Ishikawa (cell line): Measurements from ENCODE around the gene RNF144B.

Source experiments
- CEBPB ChIP-seq: IDR thresholded peaks from 2 replicates; pipeline ENCODE4 v1.6.1; 2012
- CREB1 ChIP-seq: IDR thresholded peaks from 2 replicates; pipeline ENCODE4 v1.6.1; 2012; ENCODE audit warnings: low read depth
- EGR1 ChIP-seq: IDR thresholded peaks from 2 replicates; pipeline ENCODE4 v1.6.1; 2012
- EP300 ChIP-seq: IDR thresholded peaks from 2 replicates; pipeline ENCODE4 v1.6.1; 2012; ENCODE audit warnings: borderline replicate concordance
- FOXM1 ChIP-seq: IDR thresholded peaks from 2 replicates; pipeline ENCODE4 v1.6.1; 2012; ENCODE audit warnings: low read depth, borderline replicate concordance
- NFIC ChIP-seq: IDR thresholded peaks from 2 replicates; pipeline ENCODE4 v1.6.1; 2012
- RAD21 ChIP-seq: IDR thresholded peaks from 2 replicates; pipeline ENCODE4 v1.6.1; 2012; ENCODE audit warnings: low read depth
- TAF1 ChIP-seq: IDR thresholded peaks from 2 replicates; pipeline ENCODE4 v1.6.1; 2012; ENCODE audit warnings: low read depth, mild to moderate bottlenecking
- TCF12 ChIP-seq: IDR thresholded peaks from 2 replicates; pipeline ENCODE4 v1.6.1; 2012; ENCODE audit warnings: low read depth
- TEAD4 ChIP-seq: IDR thresholded peaks from 2 replicates; pipeline ENCODE4 v1.6.1; 2012
- YY1 ChIP-seq: IDR thresholded peaks from 2 replicates; pipeline ENCODE4 v1.6.1; 2012; ENCODE audit warnings: low read depth
- ZBTB7A ChIP-seq: IDR thresholded peaks from 2 replicates; pipeline ENCODE4 v1.6.1; 2012; ENCODE audit warnings: low read depth
- TF ChIP-seq, protein P1 (sequence below): IDR thresholded peaks from 2 replicates; pipeline ENCODE4 v1.6.1; 2012
- TF ChIP-seq, protein P2 (sequence below): IDR thresholded peaks from 2 replicates; pipeline ENCODE4 v1.6.1; 2012; ENCODE audit warnings: low read depth, mild to moderate bottlenecking
- TF ChIP-seq, protein P3 (sequence below): IDR thresholded peaks from 2 replicates; pipeline ENCODE4 v1.6.1; 2012

RNF144B gene

DNA sequence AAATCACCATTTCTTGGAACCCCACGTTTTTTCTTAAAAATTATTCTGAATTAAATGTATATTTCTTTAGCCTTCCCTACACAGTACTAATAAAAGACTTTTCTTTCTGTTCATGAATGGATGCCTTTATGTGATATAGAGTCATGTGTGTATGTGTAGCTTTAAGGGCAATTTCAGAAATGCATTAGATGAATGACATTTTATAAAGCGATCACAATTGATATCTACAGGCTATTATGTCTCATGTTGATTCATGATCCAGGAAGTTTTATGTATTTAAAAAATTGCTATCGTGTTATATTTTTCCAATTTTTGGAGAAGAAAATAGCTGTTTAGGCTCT, 81.3 kb downstream of the RNF144B start:
- TF ChIP-seq NFIC (no peak), TAF1 (no peak), YY1 (no peak), CEBPB (no peak), FOXM1 (no peak), ZBTB7A (no peak), TEAD4 (no peak), EP300 (no peak), RAD21 (no peak), EGR1 (no peak), TCF12 (no peak)
- TF ChIP-seq, protein P1, sequence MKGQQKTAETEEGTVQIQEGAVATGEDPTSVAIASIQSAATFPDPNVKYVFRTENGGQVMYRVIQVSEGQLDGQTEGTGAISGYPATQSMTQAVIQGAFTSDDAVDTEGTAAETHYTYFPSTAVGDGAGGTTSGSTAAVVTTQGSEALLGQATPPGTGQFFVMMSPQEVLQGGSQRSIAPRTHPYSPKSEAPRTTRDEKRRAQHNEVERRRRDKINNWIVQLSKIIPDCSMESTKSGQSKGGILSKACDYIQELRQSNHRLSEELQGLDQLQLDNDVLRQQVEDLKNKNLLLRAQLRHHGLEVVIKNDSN = no peak
- TF ChIP-seq, protein P2, sequence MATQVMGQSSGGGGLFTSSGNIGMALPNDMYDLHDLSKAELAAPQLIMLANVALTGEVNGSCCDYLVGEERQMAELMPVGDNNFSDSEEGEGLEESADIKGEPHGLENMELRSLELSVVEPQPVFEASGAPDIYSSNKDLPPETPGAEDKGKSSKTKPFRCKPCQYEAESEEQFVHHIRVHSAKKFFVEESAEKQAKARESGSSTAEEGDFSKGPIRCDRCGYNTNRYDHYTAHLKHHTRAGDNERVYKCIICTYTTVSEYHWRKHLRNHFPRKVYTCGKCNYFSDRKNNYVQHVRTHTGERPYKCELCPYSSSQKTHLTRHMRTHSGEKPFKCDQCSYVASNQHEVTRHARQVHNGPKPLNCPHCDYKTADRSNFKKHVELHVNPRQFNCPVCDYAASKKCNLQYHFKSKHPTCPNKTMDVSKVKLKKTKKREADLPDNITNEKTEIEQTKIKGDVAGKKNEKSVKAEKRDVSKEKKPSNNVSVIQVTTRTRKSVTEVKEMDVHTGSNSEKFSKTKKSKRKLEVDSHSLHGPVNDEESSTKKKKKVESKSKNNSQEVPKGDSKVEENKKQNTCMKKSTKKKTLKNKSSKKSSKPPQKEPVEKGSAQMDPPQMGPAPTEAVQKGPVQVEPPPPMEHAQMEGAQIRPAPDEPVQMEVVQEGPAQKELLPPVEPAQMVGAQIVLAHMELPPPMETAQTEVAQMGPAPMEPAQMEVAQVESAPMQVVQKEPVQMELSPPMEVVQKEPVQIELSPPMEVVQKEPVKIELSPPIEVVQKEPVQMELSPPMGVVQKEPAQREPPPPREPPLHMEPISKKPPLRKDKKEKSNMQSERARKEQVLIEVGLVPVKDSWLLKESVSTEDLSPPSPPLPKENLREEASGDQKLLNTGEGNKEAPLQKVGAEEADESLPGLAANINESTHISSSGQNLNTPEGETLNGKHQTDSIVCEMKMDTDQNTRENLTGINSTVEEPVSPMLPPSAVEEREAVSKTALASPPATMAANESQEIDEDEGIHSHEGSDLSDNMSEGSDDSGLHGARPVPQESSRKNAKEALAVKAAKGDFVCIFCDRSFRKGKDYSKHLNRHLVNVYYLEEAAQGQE = no peak
- TF ChIP-seq, protein P3, sequence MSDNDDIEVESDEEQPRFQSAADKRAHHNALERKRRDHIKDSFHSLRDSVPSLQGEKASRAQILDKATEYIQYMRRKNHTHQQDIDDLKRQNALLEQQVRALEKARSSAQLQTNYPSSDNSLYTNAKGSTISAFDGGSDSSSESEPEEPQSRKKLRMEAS = no peak

DNA sequence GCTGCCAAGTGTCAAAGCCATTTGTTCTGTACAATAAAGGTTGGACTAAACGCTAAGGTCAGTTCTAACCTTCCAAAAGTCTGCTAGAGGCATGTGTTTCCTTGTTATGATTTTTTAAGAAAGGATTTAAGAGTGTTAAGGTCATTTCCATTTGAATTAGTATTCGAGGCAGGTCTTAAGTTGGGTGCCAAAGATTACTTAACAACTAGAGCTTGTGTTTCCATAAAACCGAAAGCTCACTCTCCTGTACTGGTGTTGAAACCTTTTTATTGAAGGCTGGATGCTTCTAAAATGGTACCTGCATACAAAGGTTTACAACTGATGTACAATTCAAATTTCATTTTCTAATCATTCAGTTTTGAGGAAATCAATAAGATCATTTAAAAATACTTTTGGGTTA, 82.4 kb downstream of the RNF144B start:
- no peak for TF ChIP-seq EGR1
- TF ChIP-seq, protein P2 = no peak
- no peak for TF ChIP-seq EP300
- TF ChIP-seq, protein P3 = no peak
- no peak for TF ChIP-seq NFIC
- TF ChIP-seq ZBTB7A = no peak

DNA sequence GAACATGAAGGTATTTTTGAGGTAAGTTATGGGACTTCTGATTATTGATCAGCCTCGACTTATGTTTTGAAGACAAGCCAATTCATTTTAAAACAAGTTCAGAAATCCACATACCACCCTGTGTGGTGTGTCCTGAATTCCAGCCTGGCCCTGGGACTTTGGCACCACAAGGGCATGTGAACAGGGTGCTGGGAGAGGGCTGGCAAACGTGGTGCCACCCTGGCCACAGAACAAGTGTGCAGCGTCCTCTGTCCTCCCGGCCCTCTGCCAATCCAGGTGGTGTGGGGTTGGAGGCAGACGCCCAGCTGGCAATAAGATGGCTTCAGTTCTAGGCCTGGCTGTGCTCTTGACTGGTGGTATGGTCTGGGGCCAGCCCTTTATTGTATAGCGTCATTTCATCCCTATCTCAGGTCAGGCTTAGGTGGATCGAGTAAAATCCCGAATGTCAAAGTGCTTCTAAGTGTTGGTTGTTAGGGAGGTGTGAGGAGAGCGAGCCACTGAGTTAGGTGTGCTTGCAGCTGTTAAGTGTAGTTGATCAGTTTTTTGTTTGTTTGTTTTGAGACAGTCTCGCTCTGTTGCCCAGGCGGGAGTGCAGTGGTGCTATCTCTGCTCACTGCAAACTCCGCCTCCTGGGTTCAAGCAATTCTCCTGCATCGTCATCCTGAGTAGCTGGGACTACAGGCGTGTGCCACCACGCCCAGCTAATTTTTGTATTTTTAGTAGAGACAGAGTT, 84.2 kb downstream of the RNF144B start:
- TF ChIP-seq CEBPB = no peak
- no peak for TF ChIP-seq EP300
- no peak for TF ChIP-seq YY1
- TF ChIP-seq NFIC = no peak

DNA sequence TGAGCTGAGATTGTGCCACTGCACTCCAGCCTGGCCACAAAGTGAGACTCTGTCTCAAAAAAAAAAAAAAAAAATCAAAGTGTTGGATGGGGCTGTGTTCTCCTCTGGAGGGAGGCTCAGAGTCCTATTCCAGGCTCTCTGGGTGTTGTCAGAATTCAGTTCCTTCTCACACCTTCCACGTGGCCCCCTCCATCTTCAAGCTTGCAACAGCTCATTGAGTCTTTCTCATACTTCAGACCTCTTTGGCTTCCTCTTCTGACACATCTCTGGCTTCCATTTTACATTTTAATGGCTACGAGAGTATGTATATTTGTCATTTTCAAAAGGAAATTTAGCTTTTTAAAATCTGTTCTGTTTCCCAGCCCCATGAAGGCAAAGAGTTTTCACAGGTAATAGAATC, 85.8 kb downstream of the RNF144B start:
- TF ChIP-seq FOXM1 (no peak), EGR1 (no peak), NFIC (no peak), CREB1 (no peak)

DNA sequence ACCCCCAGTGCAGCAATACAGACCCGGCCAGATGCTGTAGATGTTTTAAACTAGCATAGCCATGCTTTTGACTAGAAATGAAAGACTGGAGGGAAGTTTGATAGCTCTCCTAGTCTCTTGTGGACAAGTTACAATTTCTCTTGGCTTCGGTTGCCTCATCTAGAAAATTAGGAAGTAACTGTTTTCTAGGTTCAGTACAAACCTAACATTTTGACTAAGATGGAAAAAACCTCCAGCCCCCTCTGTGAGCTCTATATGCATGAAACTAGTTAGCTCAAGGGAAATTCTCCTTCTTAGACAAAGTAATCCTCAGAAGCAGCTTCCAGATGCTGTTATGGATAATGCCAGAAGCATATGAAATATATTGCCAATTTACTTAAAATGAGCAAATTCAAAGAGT, 86.6 kb downstream of the RNF144B start:
- TF ChIP-seq YY1 (no peak), TAF1 (no peak), CREB1 (no peak), TCF12 (no peak)
- TF ChIP-seq, protein P1 = no peak

DNA sequence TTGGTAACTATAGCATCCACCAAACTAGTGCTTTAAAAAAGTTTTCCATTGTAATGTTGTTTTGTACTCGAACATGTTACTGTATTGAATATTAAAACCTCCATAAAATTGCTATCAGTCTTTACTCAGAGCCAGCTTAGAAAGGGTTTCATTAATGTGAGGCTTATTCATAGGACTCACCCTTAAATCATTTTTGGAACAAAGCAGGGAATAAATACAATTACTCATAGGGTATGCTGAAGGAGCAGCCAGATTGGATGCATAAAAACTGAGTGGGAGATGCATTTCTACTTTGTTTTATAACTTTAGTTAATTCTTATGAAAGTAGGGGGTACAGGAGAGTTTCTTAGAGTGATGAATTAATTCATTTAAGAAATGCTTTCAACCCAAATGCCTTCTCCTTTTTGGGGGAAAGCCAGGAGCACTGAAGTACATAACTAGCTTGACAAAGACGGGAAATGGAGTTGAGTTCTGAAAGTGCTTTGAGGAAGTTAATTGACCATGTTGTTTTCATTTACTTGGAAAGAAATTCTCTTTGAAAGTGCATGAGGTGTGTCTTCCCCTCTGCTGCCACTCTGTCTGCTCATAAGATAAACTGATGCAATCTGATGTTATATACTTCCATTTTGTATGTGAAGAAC, 90.3 kb downstream of the RNF144B start:
- TF ChIP-seq FOXM1 = peak; percentile 44; the same call in 1 of the 2 replicates
- no peak for TF ChIP-seq YY1
- peak; percentile 48 for TF ChIP-seq NFIC
- no peak for TF ChIP-seq TCF12
- TF ChIP-seq EP300 = peak; percentile 67
- no peak for TF ChIP-seq TAF1
- no peak for TF ChIP-seq CREB1

DNA sequence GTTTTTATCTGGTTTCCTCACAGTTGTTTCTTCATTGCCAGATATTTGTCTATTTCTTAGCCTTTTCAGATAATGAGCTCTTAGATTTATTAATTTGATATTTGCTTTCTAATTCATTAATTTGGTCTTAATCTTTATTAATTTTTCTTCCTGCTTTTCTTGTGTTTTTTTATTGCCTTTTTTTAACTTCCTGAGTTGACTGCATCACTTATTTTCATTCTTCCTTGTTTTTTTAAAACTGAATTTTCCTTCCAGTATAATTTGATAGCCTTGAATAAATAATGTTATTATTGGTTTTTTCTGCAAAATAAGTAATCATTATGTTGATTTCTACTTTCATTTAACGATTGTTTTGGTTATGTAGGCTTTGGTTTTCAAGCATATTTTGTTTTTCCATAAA, 91.5 kb downstream of the RNF144B start:
- TF ChIP-seq NFIC (no peak), TAF1 (no peak), CREB1 (no peak), FOXM1 (no peak), YY1 (no peak), EP300 (no peak), EGR1 (no peak), ZBTB7A (no peak), TEAD4 (no peak), CEBPB (no peak), RAD21 (no peak), TCF12 (no peak)
- TF ChIP-seq, protein P2 = no peak
- TF ChIP-seq, protein P1 = no peak
- TF ChIP-seq, protein P3 = no peak
